ENCODE results near the gene SF3B3.
"Not testable (repeated sequence)": the region's sequence is repeated elsewhere in the genome, so short reads cannot be mapped to it uniquely, and the experiment has no call there.

SF3B3 gene

DNA sequence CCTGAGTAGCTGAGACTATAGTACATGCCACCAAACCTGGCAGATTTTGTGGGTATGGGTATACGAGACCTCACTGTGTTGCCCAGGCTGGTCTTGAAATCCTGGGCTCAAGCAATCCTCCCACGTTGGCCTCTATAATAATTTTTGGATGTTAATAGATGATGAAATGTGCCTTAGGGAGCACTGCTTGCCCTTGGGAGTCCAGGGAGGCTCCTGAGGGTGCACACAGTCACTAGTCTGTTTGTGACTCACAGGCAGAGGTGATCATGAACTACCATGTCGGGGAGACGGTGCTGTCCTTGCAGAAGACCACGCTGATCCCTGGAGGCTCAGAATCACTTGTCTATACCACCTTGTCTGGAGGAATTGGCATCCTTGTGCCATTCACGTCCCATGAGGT, 46.1 kb downstream of the SF3B3 start:
- DNase-seq, result no peak

DNA sequence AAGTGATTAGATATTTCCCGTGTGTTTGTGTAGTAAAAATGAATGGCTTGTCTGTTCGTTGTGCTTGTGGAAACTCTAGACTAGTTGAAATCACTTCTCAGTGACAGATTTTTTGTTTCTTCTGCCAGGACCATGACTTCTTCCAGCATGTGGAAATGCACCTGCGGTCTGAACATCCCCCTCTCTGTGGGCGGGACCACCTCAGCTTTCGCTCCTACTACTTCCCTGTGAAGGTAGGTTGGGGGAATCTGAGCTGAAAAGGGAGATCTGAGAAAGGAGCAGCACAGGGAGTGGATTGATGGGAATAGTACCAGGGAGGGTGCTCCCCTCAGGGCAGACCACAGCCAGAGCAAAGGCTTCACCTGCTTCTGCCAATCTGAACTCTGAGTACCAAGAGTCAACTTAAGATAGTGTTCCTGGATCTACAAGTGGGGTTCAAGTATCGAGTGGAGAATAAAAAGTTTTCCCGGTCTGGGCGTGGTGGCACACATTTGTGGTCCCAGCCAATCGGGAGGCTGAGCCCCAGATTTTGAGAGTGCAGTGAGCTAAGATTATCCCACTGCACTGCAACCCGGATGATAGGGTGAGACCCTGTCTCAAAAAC, 47.5 kb downstream of the SF3B3 start:
- no peak for DNase-seq

DNA sequence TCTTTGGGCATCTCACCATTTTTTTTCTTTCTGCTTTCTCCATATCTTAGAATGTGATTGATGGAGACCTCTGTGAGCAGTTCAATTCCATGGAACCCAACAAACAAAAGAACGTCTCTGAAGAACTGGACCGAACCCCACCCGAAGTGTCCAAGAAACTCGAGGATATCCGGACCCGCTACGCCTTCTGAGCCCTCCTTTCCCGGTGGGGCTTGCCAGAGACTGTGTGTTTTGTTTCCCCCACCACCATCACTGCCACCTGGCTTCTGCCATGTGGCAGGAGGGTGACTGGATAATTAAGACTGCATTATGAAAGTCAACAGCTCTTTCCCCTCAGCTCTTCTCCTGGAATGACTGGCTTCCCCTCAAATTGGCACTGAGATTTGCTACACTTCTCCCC, 48.0 kb downstream of the SF3B3 start:
- no peak for DNase-seq

DNA sequence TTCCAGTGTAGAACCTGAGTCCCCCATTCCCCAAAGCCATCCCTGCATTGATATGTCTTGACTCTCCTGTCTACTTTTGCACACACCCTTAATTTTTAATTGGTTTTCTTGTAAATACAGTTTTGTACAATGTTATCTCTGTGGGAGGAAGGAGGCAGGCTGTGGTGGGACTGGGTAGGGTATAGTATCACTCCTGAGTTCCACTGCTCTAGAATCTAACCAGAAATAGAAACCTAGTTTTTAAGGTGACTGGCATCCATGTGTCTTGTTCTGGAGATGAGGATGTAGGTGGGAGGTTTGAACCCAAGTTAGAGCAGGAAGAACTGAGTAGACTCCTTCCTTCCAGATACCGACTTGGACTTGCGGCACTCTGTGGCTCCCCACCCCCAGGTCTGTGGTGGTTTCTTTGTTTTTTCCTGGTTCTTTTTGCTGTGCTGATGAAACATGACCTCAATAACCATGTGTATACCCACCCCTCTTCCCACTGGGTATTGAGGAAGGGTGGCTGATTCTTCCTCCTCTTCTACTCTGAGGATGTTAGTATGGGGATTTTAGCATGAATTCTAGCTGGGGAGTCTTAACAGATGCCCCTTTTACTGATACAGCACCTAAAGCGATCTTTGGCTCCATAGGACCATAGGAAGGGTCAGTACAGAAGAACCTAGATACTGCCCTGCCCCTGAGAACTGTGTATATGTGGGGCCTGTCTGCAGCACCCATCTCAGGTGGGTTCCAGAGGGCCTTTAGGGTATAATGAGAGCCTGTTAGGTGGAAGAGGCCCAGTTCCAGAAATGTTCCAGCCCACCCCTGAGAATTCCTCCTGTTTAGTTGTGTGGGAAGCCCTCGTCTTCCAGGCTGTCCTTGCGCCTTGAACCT, 48.7 kb downstream of the SF3B3 start:
- no peak for DNase-seq

DNA sequence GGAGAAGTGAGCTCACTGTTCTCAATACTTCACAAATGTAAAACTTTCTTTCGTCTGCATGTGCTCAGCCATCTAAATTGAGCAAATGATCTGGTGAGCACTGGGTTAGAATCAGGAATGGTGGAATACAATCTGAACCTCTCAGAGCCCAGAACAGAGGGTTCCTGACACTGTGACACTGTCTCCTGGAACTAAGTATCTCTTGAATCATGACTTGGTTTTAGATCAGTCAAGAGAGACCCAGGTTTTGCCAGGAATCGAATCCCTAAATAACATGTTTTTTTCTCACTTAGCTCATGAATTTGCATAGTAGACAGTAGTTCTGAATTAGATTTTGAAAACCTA, 49.3 kb downstream of the SF3B3 start:
- DNase-seq, result no peak

DNA sequence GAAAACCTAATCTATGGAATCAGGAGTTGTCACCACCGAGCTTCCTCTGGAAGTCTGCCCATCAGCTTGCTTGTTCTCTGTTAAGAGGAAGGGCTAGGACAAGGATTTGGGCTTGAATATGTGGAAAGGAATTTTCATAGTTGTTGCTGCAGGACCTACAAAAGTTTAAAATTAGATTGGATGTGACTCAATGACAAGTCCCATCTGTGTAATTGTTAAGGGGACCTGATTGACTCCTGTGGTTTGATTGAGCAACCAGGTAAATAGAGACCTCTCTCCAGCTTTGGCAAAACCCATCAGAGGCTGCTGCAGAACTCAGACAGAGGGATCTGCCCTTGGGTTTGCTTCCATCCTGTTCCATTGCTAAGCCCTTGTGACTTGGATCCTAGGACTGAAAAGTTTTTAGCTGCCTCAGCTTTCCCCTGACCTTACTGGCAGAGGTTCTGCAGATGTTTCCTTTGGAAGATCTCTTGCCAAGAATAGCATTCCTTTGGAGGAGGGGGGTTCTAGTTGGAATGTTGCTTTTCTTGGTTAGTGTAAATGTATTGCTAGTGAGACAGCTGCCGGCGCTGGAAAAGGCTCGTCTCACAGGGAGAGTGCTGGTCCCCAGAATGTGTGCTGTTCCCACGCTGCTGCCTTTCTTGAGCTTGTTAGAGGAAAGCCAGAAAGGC, 50.0 kb downstream of the SF3B3 start:
- no peak for DNase-seq

DNA sequence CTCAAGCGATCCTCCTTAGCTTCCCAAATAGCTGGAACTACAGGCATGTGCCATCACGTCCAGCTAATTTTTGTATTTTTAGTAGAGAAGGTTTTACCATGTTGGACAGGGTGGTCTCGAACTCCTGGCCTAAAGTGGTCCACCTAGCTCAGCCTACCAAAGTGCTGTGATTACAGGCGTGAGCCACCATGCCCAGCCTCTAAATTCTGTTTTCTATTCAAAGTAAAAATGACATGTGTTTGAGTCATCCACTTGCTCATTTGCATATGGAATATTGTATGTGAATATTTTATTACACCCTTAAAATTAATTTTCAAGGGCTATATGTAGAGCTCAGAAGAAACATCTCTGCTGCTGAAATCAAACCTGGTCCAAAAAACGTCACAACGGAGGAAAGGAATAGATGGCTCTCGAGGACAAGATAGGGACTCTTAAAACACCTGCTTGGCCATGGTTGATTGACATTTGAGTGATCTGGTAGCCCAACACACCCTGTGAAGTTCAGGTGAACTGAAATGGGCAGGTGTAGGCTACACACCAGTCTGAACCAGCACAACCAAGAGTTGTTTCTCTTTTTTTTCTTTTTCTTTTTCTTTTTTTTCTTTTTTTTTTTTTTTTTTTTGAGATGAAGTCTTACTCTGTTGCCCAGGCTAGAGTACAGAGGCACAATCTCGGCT, 51.1 kb downstream of the SF3B3 start:
- no peak for DNase-seq

DNA sequence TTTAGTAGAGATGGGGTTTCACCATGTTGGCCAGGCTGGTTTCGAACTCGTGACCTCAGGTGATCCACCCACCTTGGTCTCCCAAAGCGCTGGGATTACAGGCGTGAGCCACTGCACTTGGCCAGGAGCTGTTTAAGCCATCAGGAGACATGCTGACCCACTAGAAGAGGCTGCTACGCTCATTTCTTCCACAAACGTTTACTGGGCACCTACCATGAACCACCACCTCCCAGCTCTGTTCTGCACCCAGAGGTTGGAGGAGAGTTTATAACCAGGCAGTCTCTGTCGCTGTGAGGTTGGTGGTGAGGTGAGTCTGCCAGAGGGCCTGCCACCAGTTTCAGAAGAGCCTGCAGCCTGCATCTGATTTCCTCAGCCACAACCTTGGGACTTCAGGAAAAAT, 51.8 kb downstream of the SF3B3 start:
- no peak for DNase-seq

DNA sequence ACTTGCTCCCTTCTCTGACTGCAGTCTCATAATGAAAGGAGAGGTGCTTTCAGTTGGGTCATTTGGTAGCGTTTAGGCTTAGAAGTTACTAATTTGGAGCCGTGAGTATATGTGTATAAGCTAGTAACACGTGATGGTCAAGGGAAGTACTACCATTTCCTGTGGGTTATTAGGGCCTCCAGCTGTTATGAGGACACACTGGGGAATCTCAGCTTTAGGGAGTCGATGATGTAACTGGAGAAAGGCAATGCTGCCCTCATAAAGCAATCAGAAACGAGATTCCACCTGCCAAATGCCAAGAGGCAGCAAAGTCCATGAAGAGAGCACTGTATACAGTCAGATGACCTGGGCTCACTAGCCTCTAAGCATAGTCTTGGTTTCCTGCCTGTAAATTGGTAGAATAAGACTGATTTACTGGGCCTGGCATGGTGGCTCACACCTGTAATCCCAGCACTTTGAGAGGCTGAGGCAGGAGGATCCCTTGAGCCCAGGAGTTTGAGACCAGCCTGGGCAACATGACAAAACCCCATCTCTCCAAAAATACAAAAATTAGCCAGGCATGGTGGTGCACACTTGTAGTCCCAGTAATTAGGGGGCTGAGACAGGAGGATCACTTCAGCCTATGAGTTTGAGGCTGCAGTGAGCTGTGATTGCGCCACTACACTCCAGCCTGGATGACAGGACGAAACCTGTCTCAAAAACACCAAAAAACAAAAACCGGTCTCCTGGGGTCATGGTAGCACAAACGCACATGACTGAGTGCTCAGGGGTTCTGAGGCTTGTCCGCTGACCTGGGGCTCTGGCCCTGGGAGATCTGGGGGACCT, 53.0 kb downstream of the SF3B3 start:
- no peak for DNase-seq

DNA sequence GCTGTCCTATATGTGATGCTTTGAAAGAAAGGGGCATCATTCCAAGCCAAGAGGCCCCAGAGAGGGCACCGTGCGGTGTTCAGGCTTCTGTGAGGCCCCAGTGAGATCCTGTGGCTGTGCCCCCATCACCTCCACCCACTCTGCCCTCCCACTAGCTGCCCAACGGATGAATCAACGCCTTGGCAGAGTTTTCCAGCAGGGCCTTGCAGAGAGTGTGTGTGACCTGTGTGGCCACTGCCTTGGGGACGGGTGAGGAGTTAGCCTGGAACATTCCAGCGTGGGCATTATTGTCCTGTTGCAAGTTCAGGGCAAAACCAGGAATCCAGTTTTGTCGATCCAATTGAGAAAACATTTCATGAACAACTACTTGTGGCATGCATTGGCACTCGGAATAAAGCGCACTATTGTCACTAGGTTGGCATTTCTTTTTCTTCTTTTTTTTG, 53.7 kb downstream of the SF3B3 start:
- no peak for DNase-seq

DNA sequence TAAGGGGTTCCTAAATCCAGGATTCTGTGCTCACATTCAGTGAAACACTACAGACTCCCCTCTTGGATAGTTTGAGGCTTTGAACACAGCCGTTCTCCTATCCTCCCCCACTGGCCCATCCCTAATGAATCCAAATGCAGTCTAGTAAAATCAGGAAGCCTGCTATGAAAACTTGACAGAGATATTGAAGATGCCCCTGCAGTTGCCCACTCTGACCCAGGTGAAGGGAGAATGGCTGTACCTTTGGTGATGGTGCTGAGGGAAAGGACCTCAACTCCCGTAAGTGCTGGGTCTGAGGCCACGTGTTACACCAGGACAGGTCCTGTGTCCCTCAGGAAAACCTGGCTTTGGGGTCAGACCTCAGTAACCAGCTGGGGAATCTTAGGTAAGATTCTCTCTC, 54.4 kb downstream of the SF3B3 start:
- no peak for DNase-seq

DNA sequence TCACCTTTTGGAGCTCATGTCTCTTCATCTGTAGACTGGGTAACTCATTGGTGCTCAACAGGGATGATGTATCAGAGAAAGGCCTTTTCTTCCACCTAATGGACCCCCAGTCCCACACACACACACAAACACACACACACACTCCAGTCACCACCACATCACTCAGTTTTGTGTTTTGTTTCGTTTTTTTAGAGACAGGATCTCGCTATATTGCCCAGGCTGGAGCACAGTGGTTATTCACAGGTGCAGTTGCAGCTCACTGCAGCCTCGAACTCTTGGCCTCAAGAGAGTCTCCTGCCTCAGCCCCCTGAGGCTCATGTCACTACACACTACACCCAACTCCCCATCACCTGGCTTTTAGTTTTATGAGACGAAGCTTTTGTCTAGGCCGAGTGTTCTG, 55.6 kb downstream of the SF3B3 start:
- DNase-seq, result no peak

DNA sequence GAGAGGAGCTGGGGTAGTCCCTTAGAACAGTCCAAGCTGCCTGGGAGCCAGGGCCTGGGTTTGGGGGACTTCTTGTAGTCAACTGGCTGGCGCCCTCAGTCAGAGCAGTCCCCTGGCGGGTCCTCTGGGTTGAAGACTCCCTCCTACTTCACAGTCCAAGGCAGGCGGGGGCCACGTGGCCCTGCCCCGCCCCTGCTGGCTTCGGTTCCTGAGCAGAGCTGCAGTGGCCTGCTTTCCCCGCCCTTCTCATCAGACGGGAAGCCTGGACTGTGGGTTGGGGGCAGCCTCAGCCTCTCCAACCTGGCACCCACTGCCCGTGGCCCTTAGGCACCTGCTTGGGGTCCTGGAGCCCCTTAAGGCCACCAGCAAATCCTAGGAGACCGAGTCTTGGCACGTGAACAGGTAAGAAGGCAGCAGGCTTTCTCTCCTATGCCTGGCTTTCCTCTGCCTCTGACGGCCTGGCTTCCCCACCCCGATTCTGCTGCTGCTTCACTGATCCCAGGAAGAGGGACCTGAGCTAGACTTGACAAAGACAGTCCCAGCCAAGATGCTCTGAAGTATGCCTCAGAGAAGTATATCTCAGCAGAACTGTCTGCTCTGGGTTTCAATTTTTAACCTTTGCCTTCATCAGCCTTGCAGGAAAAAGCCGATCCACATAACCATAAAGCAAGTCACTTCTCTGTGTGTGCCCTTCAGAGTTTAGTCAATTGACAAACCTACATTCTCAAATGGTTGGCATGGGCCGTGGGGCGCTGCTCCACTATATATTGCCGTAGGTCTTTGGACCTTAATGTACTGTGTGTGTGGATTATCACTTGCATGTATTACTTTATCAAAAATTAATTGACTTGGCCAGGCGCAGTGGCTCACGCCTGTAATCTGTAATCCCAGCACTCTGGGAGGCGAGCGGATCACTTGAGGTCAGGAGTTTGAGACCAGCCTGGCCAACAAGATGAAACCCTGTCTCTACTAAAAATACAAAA, 56.3 kb downstream of the SF3B3 start:
- no peak for DNase-seq

DNA sequence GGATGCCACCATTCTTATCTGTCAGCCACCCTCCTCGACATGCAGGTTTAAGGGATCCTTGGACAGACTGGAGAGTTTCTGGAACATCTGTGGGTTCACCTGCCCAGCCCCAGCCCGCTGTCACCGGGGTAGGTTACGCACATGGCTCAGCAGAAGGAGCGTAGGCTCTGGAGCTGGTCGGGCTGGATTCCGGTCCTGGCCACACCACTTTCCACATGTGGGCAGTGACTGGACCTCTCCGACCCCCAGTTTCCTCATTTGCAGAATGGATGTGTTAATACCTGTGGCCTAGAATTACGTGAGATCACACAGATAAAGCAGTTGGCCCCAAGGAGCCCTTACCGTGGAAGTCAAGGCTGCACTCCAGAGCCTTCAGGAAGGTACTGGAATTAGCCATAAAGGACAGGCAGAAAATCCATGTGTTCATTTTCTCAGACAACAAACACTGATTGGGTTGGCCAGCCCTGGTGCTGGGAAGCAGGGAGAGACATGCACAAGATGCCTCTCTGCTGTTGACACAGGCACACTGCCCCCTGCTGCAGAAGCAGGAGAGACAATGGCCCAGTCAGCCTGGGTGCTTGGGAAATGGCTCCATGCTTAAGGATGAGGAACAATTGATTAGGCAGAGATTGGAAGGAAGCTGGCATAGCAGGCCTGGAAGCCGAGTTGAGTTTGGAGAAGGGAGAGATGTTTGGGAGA, 58.8 kb downstream of the SF3B3 start:
- no peak for DNase-seq

DNA sequence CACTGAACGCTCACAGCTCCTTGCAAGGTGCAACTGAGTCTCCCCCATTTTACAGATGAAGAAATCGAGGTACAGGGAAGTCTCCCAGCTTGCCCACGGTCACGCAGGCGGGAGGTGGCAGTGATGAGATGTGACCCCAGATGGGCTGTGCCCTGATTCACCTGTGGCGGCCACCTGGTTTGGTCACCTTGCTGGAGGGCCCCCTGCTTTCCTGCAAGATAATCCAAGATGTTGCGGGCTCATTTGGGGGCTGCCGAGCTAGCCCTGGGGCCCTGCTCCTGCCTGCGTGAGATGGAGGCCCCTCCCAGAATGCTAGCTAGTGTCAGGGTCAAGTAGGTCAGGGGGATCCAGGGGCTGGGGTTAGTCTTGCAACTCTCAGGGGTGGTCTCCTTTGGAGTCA, 63.1 kb downstream of the SF3B3 start:
- DNase-seq, result no peak

DNA sequence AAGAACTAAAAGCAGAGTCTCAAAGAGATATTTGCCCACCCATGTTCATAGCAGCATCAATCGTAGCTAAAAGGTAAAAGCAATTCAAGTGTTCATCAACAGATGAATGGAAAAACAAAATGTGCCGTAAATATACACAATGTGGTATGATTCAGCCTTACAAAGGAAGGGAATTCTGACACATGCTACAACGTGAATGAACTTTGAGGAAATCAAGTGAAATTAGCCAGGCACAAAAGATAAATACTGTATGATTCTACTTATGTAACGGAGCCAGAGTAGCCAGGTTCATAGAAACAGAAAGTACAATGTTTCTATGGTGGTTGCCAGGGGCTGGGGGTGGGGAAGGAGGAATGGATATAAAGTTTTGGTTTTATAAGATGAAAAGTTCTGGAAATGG, 64.9 kb downstream of the SF3B3 start:
- no peak for DNase-seq

DNA sequence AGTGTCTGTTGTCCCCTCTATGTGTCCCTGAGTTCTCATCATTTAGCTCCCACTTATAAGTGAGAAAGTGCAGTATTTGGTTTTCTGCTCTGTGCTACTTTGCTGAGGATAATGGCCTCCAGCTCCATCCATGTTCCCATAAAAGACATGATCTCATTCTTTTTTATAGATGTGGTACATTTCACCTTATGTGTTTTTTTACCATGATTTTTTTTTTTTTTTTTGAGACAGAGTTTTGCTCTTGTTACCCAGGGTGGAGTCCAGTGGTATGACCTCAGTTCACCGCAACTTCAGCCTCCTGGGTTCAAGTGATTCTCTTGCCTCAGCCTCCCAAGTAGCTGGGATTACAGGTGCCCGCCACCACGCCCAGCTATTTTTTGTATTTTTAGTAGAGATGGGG, 65.8 kb downstream of the SF3B3 start:
- not testable (repeated sequence) for DNase-seq

DNA sequence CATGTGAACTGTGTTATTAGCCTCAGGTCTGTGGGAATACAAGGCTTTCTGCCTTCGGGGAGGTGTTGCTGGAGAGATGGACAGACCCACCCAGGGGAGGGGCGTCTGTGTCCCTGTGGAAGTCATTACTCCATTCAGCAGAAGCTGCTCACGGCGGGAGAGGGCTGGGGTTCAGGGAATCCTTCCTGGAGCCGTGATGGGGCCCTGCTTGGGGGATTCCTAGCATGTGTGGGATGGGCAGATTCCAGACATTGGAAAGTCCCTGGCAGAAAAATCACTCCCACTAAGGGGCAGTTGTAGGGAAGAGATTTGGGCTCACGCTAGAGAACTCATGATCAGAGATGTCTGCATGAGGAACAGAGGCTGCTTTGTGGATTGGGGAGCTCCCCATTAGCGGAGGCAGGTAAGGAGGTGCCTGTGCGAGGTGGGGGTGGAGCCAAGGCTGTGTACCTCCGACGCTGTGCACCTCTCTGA, 66.4 kb downstream of the SF3B3 start:
- no peak for DNase-seq

DNA sequence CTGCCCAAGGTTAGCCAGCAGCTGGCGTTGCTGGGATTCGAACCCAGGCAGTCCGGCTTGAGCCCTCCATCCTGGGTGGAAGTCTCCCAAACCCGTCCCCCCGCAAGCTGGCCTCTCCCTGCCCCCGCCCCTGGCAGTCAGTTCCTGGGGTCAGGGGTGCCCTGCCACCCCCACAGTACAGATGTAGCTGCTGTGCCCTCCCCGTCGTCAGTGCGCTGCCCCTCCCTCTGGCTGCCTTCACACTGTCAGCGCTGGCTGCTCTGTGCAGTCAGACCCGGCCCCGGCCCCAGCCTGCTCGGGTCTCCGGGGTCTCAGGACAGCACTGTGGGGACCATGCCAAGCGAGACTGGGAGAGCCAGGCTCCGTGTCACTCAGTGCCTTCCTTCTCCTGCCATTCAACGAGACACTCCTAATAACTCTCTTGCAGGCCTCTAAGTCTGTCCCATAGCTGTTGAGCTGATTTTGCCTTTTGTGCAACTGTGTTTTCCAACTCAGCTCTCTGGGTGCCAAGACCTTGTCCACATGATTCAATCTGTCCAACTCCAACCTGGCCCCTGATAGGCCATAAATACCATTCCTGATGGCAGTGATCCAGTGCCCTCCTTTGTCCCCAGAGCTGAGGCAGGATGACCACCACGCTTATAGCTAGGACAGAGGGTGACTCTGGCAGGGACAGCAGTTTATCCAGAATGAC, 67.3 kb downstream of the SF3B3 start:
- no peak for DNase-seq

DNA sequence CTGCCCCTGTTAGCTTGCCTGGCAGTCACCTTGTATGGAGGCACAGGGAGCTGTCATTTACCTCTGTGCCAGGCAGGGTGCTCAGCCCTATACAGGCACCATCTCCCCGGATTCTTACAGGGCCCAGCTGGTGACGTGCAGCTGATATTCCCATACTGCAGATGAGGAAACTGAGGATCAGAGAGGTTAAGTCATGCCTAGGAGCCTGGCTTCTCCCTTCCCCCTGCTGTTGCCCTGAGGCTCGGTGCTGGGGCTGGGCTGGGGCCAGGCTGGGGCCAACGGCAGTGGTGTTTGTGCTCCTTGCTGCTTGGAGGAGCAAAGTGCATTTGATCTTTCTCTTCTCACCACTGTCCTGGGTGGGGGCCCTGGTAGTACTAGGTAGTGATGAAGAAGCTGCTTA, 68.0 kb downstream of the SF3B3 start:
- no peak for DNase-seq

All from NCI-H1417 treated with DMSO at 0.1 percent for 48 hours (cell line).